WTC11 (cell line): Measurements from ENCODE around the gene NBEA.

Source experiments
- TF ChIP-seq, protein P1 (sequence below): sonication (generic); formaldehyde crosslinking; conservative IDR thresholded peaks from 2 replicates; pipeline ENCODE4 v1.8.1; 2022; ENCODE audit warnings: mild to moderate bottlenecking, missing genetic modification reagents
- TF ChIP-seq, protein P2 (sequence below): sonication (generic); formaldehyde crosslinking; IDR thresholded peaks from 2 replicates; pipeline ENCODE4 v1.8.0; 2023; ENCODE audit warnings: missing genetic modification reagents, mild to moderate bottlenecking, borderline replicate concordance

DNA sequence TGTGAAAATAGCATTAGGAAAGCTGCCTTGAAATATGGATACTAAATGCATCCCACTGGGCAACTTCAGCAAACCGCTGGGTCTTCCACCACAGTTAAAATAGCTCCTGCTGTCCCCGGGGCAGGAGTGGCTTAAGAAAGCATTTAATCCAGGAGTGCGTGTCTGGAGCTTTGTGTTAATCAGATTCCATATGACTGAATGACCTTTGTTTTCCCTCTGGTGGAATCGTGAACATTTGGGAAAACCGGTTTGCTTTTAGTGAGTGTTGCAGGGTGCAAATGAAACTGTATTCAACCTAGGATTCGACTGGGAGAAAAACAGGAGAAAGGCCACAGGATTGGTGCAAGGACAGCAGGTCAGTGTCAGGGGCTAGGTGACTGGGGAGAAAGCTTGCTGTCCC, 772.1 kb downstream of the NBEA start:
- TF ChIP-seq, protein P1, sequence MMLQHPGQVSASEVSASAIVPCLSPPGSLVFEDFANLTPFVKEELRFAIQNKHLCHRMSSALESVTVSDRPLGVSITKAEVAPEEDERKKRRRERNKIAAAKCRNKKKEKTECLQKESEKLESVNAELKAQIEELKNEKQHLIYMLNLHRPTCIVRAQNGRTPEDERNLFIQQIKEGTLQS, result no peak
- TF ChIP-seq, protein P2, sequence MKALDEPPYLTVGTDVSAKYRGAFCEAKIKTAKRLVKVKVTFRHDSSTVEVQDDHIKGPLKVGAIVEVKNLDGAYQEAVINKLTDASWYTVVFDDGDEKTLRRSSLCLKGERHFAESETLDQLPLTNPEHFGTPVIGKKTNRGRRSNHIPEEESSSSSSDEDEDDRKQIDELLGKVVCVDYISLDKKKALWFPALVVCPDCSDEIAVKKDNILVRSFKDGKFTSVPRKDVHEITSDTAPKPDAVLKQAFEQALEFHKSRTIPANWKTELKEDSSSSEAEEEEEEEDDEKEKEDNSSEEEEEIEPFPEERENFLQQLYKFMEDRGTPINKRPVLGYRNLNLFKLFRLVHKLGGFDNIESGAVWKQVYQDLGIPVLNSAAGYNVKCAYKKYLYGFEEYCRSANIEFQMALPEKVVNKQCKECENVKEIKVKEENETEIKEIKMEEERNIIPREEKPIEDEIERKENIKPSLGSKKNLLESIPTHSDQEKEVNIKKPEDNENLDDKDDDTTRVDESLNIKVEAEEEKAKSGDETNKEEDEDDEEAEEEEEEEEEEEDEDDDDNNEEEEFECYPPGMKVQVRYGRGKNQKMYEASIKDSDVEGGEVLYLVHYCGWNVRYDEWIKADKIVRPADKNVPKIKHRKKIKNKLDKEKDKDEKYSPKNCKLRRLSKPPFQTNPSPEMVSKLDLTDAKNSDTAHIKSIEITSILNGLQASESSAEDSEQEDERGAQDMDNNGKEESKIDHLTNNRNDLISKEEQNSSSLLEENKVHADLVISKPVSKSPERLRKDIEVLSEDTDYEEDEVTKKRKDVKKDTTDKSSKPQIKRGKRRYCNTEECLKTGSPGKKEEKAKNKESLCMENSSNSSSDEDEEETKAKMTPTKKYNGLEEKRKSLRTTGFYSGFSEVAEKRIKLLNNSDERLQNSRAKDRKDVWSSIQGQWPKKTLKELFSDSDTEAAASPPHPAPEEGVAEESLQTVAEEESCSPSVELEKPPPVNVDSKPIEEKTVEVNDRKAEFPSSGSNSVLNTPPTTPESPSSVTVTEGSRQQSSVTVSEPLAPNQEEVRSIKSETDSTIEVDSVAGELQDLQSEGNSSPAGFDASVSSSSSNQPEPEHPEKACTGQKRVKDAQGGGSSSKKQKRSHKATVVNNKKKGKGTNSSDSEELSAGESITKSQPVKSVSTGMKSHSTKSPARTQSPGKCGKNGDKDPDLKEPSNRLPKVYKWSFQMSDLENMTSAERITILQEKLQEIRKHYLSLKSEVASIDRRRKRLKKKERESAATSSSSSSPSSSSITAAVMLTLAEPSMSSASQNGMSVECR, result no peak
